Measurements from ENCODE around the gene OR52H1.

OR52H1 gene

GRCh38 chr11:5548440-5548839 is at the start of gene OR52H1:
Gene OR52H1, minus strand, starts transcription at chr11:5548540. Its CDS starts 3,035 bp downstream, at chr11:5545505.
- Histone ChIP-seq H3K27ac (ENCODE audit: poor library complexity, severe bottlenecking) (no peak within 1 kb of the TSS), H3K9me3 (ENCODE audit: severe bottlenecking) (no peaks in the 10 kb centered on the region), H3K4me3 (ENCODE audit: severe bottlenecking) (no peak within 1 kb of the TSS), H3K36me3 (ENCODE audit: low read depth) (no peaks in the 10 kb centered on the region), H3K27me3 (ENCODE audit: insufficient read depth, poor library complexity, severe bottlenecking) (no peaks in the 10 kb centered on the region), H3K4me1 (ENCODE audit: insufficient read depth, poor library complexity, severe bottlenecking) (peaks cover 13% of the 10 kb centered on the region)
- ATAC-seq (ENCODE audit: low read depth), result no peak
- no peak for DNase-seq (ENCODE audit: low spot score)
- no peak for TF ChIP-seq CTCF (IDR thresholded peaks at IDR 0.05; ENCODE audit: poor library complexity, severe bottlenecking)

GRCh38 chr11:5597953-5598352 is 49.6 kb upstream of the OR52H1 start:
- no peaks in the 10 kb centered on the region for H3K27me3 ChIP-seq (ENCODE audit: insufficient read depth, poor library complexity, severe bottlenecking)
- no peaks in the 10 kb centered on the region; the same call in 1 of the 2 replicates for H3K36me3 ChIP-seq (ENCODE audit: low read depth)
- no peak for TF ChIP-seq CTCF (IDR thresholded peaks at IDR 0.05; ENCODE audit: poor library complexity, severe bottlenecking)
- ATAC-seq (ENCODE audit: low read depth), result no peak
- peak overlapping the region; percentile 87 for H3K27ac ChIP-seq (ENCODE audit: poor library complexity, severe bottlenecking)
- peak overlapping the region; percentile 46 for H3K4me3 ChIP-seq (ENCODE audit: severe bottlenecking)
- DNase-seq (ENCODE audit: low spot score), result no peak
- peaks cover 2% of the 10 kb centered on the region for H3K9me3 ChIP-seq (ENCODE audit: severe bottlenecking)
- peaks cover 21% of the 10 kb centered on the region for H3K4me1 ChIP-seq (ENCODE audit: insufficient read depth, poor library complexity, severe bottlenecking)

GRCh38 chr11:5596607-5597201 is 48.4 kb upstream of the OR52H1 start, which contains the start of gene TRIM6:
Gene TRIM6, plus strand, starts transcription at chr11:5596637. Its CDS starts 261 bp downstream, at chr11:5596898.
- Histone ChIP-seq H3K36me3 (ENCODE audit: low read depth) (no peaks in the 10 kb centered on the region; the same call in 1 of the 2 replicates), H3K27me3 (ENCODE audit: insufficient read depth, poor library complexity, severe bottlenecking) (no peaks in the 10 kb centered on the region), H3K4me1 (ENCODE audit: insufficient read depth, poor library complexity, severe bottlenecking) (peaks cover 20% of the 10 kb centered on the region), H3K9me3 (ENCODE audit: severe bottlenecking) (peaks cover 2% of the 10 kb centered on the region), H3K27ac (ENCODE audit: poor library complexity, severe bottlenecking) (peak within 1 kb of the TSS; percentile 87), H3K4me3 (ENCODE audit: severe bottlenecking) (peak within 1 kb of the TSS; percentile 46)
- DNase-seq (ENCODE audit: low spot score) (peak; percentile 70), ATAC-seq (ENCODE audit: low read depth) (peak; percentile 69)
- TF ChIP-seq CTCF (IDR thresholded peaks at IDR 0.05; ENCODE audit: poor library complexity, severe bottlenecking), result no peak

GRCh38 chr11:5593146-5593545 is 44.8 kb upstream of the OR52H1 start:
- no peak for TF ChIP-seq CTCF (IDR thresholded peaks at IDR 0.05; ENCODE audit: poor library complexity, severe bottlenecking)
- Histone ChIP-seq H3K27ac (ENCODE audit: poor library complexity, severe bottlenecking) (peak overlapping the region; percentile 23), H3K36me3 (ENCODE audit: low read depth) (no peaks in the 10 kb centered on the region), H3K4me1 (ENCODE audit: insufficient read depth, poor library complexity, severe bottlenecking) (peaks cover 4% of the 10 kb centered on the region), H3K9me3 (ENCODE audit: severe bottlenecking) (peaks cover 2% of the 10 kb centered on the region), H3K27me3 (ENCODE audit: insufficient read depth, poor library complexity, severe bottlenecking) (no peaks in the 10 kb centered on the region), H3K4me3 (ENCODE audit: severe bottlenecking) (no peak overlapping the region)
- DNase-seq (ENCODE audit: low spot score), result no peak
- ATAC-seq (ENCODE audit: low read depth), result no peak

GRCh38 chr11:5592615-5593014 is 44.3 kb upstream of the OR52H1 start:
- Histone ChIP-seq H3K27ac (ENCODE audit: poor library complexity, severe bottlenecking) (peak overlapping the region; percentile 23), H3K36me3 (ENCODE audit: low read depth) (no peaks in the 10 kb centered on the region), H3K9me3 (ENCODE audit: severe bottlenecking) (peaks cover 2% of the 10 kb centered on the region), H3K27me3 (ENCODE audit: insufficient read depth, poor library complexity, severe bottlenecking) (no peaks in the 10 kb centered on the region), H3K4me3 (ENCODE audit: severe bottlenecking) (no peak overlapping the region), H3K4me1 (ENCODE audit: insufficient read depth, poor library complexity, severe bottlenecking) (peaks cover 3% of the 10 kb centered on the region)
- no peak for DNase-seq (ENCODE audit: low spot score)
- TF ChIP-seq CTCF (IDR thresholded peaks at IDR 0.05; ENCODE audit: poor library complexity, severe bottlenecking), result no peak
- ATAC-seq (ENCODE audit: low read depth), result no peak
